ENCODE measurements around the gene ATP5IF1.
A peak's percentile ranks its signal among the peaks of the same experiment; 100 is the strongest.

Gene ATP5IF1

DNA sequence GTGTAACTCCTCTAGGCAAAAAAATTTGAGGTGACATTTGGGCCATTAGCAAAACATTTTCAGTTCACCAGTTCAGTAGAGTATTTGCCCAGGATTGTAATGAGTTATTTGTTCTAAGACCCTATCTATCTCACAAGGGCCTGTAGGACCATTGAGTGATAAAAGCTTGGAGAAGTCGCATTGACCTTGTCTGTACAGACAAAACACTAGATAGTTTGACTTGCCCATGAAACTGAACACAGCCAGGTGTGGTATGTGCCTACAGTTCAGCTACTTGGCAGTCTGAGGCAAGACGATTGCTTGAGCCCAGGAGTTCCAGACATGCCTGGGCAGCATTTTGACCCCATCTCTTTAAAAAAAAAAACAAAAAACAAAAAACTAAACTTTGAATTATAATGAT lies 3.1 kb downstream of the ATP5IF1 start:
- no peak for DNase-seq

DNA sequence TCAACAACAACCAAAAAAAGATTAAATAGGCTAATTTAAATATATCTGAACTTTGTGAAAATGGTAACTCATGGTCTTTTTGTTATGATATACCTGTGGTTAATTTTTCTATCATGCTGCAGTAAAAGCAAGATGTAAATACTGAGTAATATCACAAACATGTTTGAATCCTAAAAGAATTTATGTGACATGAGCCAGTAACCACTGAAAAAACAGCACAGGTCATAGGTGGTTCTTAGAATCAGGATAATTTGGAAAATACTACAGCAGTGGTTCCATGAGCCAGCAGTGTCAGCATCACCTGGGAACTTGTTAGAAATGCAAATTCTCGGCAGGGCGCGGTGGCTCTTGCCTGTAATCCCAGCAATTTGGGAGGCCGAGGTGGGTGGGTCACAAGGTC lies 4.1 kb downstream of the ATP5IF1 start:
- no peak for DNase-seq

DNA sequence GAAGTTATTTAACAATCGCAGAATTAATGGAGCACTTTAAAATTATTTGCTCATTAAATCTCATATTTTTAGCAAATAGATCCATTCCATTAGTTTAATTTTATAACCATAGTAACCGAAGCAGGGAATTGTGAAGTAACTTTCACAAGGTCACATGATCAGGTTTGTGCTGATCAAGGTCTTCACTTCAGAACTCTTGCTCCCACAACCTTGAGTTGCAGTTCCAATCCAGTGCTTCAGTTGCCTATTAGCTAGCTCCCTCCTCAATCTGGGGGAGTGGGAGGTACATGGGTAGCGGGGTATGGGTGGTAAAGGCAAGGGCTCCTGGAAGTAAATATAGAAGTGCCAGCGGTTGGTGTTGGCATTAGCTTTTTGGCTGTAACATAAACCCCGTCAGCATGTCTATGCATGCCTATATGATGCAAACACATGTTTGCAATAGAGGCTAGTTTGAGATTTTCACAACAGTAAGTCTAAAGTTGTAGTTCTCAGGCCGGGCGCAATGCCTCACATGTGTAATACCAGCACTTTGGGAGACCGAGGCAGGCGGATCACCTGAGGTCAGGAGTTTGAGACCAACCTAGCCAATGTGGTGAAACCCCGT lies 5.8 kb downstream of the ATP5IF1 start:
- DNase-seq, result no peak

GRCh38 chr1:28243685-28244311 lies 7.9 kb downstream of the ATP5IF1 start:
- DNase-seq, result no peak

DNA sequence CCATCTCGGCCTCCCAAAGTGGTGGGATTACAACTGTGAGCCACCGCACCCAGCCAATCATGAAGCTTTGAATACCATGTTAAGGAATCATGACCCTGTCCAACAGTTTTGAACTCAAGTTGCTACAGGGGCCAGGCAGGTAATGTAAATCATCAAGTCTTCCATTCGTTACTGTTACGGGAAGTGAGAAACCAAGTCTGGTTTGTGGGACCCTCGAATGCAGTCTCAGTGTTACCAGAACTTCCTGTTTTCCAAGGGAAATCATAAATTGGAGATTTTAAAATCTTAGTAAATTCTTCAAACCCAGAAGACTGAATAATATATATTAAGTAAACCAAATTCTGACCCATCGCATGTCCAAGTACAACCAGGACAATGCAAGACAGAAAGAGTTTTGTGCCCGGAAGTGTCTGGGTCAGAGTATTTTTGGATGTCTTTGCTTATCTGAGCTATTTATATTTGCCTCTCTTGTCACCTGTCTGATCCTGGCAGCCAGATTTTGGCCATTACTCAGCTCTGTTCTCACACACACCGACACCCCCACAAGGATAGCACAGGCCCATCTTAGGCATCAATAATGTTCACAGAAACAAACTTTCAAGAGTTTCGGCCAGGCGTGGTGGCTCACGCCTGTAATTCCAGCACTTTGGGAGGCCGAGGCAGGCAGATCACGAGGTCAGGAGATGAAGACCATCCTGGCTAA lies 8.8 kb downstream of the ATP5IF1 start:
- DNase-seq, result no peak

DNA sequence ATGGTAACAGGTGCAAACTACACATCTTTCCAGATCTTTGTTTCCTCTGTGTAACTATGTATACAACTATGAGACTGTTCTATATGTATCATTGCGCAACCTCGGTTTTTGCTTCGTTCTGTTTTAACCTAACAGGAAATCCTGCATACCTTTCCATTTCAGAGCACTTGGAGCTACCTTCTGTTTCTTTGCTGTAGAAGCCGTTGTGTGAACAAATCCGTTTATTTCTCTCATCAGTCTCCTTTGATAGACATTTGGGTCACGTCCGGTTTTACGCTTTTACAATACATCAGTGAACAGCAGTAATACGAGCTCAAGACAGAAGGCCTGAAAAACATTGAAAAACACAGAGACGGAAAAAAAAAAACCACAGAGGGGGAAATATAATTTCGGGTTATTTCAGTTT lies 10.5 kb downstream of the ATP5IF1 start:
- no peak for DNase-seq

DNA sequence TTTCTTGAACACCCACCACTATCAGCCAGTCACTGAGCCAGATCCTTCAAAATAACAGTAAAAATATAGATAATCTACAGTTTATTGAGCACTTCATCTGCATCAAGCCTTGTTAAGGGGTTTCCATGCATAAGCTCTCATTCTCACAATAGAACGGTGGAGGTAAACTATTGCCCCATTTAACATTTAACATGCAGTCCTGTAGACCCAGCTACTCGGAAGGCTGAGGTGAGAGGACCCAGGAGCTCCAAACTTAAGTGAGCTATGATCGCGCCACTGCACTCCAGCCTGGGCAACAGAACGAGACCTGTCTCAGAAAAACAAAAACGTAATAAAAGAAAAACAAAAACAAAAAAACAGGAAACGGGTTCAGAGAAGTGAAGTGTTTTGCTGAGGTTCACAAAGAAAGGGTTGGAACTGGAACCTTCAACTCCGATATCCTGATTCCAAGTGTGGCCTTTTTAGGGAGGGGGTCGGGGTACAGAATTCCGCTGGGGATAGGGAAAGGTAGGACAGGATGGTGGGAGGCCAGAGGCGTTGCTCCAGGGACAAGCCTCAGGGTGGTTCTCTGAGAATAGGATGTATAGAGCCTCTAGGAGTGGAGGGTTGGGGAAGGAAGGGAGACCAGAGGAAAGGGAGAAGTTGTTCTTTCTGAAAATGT lies 11.8 kb downstream of the ATP5IF1 start:
- no peak for DNase-seq

GRCh38 chr1:28248273-28249012 lies 12.5 kb downstream of the ATP5IF1 start:
- DNase-seq, result peak; percentile 84

GRCh38 chr1:28249013-28249865 lies 13.3 kb downstream of the ATP5IF1 start:
- peak; percentile 43 for DNase-seq

GRCh38 chr1:28249866-28250295 lies 14.0 kb downstream of the ATP5IF1 start:
- DNase-seq, result no peak

DNA sequence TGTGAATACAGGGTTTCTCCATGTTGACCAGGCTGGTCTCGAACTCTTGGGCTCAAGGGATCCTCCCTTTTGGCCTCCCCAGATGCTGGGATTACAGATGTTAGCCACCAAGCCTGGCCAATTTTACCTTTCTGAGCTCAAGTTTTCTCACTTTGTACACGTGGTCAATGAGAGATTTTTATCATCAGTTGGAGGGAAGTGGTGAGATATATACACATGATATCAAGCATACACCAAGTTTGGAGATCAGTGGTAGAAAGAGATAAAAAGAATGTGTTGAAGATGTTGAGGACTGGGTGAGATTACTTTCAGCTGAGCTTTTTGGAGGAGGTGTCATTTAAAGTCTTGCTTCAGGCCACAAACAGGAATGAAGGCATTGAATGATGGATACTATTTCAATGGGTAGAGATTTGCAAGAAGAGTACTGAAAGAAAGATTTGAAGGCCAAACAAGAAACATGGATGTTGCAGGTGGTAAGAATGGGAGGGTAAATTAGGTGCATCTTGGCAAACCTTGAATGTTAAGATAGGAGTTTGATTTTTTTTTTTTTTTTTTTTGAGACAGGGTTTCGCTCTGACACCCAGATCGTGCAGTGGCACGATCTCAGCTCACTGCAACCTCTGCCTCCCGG lies 20.4 kb downstream of the ATP5IF1 start:
- DNase-seq, result no peak

GRCh38 chr1:28257736-28258135 lies 21.8 kb downstream of the ATP5IF1 start:
- no peak for DNase-seq

DNA sequence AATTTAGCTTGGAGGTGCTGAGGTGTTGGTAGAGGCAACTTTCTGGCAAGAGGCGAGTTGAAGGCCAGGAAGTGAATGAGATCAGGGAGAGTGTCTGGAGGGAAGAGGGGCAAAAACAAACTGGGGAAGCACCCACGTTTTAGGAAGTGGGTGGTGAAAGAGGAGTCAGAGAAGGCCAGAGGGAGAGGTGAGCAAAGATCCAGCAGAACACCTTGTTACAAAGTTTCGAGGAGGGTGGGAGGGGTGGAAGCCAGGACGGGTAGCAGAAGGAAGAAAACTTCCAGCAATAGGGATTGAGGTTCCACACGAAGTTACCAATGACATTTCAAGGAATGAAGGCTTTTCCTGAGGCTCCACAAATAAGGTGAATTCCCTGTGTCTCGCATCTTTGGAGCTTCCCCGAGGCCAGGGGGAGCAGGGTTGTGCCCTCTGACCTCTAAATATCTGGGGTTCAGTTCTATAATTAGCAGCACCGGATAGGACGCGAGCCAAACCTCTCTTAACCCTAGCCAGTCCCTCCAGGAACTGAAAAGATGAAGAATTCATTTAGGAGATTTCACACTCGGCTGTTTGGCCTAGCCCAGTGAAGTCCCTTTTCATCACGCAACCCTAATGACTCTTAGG lies 22.8 kb downstream of the ATP5IF1 start:
- DNase-seq, result no peak

DNA sequence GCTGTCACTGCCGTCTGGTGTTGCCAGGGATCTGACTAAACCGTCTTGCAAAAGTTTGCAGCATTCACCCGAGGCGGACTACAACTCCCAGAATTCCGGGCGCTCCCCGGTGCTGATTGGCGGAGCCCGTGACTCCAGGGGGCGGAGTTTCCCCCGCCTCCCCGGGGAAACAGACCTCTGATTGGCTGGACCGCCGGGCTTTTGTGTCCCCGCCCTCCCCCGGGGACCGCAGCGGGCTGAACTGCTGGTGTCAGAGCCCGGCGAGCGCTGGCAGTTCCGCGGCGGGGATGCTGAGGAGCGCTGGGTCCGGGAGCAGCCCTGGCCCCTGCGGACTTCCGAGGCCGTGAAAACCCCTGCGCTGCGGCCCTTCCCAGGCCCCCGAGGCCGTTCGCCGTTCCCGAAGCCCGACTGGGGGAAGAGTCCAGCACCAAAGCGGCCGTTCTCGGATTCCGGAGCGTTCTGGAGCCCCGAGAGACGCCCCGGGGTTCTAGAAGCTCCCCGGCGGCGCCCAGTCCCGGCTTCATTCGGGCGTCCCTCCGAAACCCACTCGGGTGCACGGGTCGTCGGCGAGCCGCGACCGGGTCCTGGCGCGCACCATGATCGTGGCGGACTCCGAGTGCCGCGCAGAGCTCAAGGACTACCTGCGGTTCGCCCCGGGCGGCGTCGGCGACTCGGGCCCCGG lies 23.5 kb downstream of the ATP5IF1 start, which contains the start of gene SESN2:
TSS of gene SESN2 (plus strand) at position 267 of the 682 bp plus-strand sequence. CDS start at position 597, 330 bp downstream.
- DNase-seq, result peak; percentile 100

DNA sequence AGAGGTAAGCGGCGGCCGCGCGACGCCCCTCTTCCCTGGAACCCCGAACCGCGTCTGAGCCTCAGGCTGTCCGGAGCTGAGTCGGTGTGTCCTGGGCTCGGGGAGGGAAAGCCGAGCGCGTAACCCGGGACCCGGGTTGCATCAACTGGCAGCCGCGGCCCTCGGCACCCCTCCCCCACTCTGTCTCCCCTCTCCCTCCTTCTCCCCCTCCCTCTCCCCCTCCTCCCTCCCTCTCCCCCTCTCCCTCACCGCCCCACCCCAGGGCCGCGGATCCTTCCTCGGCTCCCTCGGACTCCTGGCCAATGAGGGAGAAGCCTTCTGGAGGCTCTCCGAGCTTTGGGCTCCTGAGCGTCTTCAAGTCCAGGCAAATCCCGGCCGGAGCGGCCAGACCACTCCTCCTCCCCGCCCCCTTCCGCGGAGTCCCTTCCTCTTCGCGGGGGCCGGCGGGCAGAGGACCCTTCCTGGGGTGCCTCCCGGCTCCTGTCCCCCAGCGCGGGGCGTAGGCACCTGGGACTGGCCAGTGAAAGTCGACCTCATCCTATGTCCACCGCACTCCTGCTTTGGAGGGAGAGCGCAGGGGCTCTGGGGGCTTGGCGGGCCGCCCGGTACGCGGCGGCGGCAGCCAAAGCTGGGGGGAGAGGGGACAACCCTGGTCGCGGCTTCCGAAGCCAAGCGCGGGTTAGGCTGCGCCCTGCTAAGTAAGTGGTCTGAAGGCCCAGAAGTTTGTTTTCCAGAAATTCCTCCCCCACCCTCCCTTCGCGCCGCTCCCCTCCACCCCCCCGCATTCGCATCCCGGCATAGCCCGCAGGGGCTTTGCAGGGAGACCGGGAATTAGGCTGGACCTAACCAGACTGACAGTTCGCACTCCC lies 24.2 kb downstream of the ATP5IF1 start:
- peak; percentile 52 for DNase-seq

DNA sequence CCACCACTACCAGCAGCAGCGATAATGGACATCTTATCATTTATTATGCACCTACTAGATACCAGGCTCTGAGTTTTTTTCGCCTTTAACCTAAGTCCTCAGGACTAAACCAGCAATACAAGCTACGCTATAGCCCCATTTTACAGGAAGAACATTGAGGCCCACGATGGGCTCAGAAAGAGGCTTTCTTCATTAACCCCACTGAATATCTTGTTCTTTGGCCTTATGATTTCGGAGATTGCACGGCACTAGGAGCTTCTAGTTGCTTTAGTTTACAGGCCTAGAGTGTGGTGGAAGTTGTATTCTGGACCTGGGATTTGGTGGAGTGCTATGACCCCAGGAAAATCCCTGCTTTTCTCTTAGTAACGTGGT lies 24.9 kb downstream of the ATP5IF1 start:
- no peak for DNase-seq

DNA sequence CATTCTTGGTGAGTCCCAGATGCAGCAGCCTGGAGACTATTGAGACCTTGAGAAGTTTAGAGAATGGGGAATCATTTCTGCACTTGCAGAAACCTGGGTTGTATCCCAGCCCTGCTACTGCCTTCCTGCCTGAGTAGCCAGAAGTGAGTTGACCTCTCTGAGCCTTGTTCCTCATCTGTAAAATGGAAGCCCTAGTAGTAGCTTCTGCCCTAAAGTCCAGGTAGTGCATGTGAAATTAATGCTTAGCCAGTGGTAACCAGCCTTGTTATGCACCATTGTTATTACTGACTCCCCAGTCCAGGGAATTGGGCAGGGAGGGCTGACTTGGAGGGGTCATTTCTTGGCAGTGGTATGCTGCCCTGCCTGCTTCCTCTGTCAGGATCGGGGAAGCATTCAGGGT lies 29.0 kb downstream of the ATP5IF1 start:
- no peak for DNase-seq

DNA sequence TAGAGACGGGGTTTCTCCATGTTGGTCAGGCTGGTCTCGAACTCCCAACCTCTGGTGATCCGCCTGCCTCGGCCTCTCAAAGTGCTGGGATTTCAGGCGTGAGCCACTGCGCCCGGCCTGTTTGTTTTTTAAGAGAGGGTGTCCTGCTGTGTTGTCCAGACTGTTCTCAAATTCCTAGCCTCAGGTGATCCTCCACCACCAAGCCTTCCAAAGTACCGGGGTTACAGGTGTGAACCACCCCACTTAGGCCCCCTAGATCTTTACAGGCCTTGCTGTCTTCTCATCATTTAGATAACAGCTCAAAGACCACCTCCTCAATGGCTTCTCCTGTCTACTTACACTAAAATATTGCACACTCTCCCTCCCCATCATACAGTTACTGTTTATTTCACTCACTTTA lies 29.7 kb downstream of the ATP5IF1 start:
- DNase-seq, result no peak

GRCh38 chr1:28266920-28267322 lies 31.0 kb downstream of the ATP5IF1 start:
- DNase-seq, result no peak
